GM21717 (cell line): Measurements from ENCODE around the gene MRPS7.
"Not testable (repeated sequence)": the region's sequence is repeated elsewhere in the genome, so short reads cannot be mapped to it uniquely, and the experiment has no call there.

Experiments
- ATAC-seq: cut with Tn5 transposase; IDR thresholded peaks from one replicate; pipeline ENCODE4 v1.9.1; 2021; ENCODE audit warnings: mild to moderate bottlenecking, moderate library complexity; ENCODE audit not compliant: unreplicated experiment

The MRPS7 gene

DNA sequence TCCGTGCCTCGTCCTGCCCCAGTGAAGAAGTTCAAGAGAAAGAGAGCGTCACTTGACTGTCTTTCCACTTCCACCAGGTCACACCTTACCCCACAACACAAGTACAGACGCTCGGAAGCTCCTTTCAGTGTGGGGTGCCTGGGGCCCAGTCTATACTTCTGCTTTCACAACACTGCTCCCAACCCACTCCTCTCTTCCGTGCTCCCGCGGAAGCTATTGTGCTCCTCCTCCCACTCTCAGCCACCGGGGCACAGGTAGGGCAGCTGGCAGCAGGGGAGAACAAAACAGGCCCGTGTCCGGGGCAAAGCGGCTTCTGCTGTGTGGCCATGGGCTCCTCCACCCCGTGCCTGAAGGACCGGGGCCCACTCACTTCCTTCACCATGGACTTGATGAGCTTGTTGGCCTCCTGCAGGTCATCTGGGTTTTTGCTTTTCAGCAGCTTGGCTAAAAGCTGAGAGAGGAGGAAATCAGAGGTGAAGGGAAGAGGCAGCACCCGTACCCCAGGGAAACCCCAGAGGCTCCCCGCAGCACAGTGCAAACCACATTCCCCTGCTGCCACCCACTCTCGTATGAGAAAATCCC lies 19.1 kb upstream of the MRPS7 start:
- no peak for ATAC-seq

DNA sequence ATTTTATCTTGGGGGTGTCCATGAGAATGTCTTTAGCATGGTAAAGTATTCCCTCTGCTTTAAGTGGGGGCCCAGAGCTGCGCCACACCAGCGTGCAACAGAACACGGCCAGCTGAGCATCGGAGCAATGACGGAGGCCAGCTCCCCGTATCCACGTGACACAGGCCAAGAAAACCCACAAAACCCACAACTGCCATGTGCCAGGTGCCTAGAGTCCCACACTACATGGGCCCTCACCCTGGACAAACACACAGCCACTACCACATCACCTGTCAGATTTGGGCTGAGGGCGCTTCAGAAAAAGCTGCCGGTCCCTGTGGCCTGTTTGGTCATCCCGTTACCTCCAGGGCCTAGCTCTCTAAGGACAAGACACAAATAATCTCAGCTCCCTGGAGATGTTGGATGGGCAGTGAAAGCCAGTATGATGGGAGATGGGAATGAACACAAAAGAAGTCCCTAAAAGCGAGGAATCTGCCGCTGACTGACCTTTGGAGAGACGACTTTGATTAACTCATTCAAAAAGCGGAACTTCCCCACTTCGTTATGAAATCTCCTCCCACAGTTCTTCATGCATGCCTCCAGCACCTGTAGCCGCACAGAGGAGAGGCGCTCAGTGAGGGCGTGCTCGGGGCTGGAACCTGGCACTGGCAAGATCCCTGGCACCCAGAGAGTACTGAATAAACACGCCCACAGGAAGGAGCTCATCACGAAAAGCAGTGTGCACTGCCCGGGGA lies 17.4 kb upstream of the MRPS7 start:
- ATAC-seq: no peak

DNA sequence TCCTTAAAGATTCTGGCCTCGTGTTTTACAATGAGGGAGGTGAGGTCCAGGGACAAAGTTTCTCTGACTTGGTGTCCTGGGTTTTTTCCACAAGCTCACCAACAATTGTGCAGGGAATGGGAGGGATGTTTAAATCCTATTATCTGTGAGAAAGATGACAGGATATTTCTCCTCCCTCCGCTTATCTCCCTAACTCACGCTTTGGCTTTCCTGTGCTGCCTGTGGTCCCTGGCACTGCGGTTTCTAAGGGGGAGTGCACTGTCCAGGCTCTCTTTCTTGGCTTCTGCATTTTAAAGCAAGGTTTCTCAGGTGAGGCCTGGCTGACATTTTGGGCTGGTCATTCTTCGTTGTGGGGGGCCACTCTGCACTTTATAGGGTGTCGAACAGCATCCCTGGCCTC lies 16.7 kb upstream of the MRPS7 start:
- no peak for ATAC-seq

DNA sequence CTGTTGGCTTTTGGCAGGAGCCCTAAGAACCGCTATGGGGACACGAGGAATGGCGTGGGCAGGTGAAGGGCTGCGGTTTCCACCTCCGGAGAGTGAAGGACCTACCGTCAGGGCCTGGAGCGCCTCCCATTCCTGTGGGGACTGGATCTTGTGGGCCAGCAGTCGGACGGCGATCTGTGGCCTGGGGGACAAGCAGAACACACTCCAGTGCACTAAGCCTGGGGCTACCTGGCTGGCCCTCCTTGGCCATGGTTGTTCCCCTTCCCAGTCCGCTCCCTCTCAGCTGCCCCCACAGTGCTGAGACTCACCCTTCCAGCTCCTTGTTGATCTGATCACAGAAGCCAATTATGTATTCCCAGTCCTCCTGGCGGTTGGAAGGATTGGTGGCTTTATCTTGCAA lies 15.3 kb upstream of the MRPS7 start:
- no peak for ATAC-seq

DNA sequence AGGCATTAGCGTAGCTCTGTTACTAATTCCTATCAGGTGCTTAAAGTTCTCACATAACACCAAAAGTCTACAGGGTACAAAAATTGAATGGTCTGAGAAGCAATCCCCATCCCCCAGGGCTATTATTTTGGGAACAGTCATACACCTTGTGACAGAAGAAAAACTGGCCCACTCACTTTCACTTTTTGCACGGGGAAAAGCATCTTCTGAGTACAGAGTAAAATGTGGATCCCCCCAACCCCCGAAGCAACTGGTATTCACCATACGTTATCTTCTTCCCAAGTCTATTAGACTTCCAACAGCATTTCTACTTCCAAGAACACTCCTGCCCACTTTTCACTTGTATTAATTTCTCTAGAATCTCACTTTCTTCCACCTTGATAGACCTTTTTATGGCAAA lies 12.1 kb upstream of the MRPS7 start:
- no peak for ATAC-seq

DNA sequence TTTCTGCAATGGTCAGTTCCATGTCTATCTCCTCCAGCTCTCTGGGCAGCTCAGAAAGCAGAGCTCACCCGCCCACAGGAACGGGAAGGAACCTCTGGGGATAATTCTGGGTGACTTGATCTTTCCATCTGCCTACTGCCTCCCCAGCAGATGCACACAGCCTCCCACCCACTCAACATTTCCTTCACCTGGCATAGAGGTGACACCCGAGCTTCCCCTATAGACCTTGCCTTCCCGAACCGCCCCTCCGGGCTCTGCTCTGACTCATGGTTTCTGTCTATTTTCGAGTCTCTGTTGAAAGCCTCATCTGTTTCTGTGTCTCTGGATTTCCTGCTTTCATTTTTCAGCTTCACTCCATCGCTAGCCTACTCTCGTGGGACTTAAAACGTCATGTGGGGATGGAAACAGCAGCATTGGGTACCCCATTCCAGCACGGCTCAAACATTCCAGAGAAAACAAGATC lies 11.6 kb upstream of the MRPS7 start:
- peak; percentile 80 for ATAC-seq

DNA sequence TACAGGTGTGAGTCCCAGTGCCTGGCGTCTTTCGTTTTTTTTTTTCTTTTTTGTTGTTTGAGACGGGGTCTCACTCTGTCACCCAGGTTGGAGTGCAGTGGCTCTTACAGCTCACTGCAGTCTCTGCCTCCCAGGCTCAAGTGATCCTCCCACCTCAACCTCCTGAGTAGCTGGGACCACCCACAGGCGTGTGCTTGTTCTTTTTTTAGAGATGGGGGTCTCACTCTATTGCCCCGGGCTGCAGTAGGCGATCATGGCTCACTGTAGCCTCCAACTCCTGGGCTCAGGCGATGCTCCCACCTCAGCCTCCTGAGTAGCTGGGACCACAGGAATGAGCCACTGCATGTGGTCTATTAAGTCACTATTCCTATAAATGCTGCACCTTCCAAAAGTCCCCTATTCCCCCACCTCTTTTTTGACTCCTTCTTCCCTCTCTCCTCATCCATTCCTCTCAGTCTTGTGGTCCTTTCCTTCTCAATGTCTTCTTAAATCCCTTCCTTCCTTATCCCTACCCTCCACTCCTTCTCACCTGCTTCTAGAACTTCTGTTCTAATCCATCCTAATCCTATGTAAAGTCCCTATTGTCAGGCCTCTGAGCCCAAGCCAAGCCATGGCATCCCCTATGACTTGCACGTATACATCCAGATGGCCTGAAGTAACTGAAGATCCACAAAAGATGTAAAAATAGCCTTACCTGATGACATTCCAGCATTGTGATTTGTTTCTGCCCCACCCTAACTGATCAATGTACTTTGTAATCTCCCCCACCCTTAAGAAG lies 9.5 kb upstream of the MRPS7 start:
- ATAC-seq: no peak

DNA sequence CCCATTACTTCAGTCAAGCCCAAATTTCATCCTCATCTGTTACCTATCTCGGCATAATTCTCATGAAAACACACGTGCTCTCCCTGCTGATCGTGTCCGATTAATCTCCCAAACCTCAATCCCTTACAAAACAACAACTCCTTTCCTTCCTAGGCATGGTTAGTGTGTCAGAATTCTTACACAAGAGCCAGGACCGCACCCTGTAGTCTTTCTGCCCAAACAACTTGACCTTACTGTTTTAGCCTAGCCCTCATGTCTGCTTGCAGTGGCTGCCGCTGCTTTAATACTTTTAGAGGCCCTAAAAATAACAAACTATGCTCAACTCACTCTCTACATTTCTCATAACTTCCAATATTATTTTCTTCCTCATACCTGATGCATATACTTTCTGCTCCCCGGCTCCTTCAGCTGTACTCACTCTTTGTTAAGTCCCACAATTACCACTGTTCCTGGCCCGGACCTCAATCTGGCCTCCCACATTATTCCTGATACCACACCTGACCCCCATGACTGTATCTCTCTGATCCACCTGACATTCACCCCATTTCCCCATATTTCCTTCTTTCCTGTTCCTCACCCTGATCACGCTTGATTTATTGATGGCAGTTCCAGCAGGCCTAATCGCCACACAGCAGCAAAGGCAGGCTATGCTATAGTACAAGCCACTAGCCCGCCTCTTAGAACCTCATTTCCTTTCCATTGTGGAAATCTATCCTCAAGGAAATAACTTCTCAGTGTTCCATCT lies 5.6 kb upstream of the MRPS7 start:
- ATAC-seq: not testable (repeated sequence)

DNA sequence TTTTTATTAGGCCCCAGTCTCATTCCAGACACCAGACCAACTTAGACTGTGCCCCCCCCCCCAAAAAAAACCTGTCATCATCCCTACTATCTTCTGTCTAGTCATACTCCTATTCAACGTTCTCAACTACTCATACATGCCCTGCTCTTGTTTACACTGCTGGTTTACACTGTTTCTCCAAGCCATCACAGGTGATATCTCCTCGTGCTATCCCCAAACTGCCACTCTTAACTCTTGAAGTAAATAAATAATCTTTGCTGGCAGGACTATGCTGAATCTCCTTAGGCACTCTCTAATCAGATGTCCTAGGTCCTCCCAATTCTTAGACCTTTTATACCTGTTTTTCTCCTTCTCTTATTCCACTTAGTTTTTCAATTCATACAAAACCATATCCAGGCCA lies 4.5 kb upstream of the MRPS7 start:
- ATAC-seq: not testable (repeated sequence)

DNA sequence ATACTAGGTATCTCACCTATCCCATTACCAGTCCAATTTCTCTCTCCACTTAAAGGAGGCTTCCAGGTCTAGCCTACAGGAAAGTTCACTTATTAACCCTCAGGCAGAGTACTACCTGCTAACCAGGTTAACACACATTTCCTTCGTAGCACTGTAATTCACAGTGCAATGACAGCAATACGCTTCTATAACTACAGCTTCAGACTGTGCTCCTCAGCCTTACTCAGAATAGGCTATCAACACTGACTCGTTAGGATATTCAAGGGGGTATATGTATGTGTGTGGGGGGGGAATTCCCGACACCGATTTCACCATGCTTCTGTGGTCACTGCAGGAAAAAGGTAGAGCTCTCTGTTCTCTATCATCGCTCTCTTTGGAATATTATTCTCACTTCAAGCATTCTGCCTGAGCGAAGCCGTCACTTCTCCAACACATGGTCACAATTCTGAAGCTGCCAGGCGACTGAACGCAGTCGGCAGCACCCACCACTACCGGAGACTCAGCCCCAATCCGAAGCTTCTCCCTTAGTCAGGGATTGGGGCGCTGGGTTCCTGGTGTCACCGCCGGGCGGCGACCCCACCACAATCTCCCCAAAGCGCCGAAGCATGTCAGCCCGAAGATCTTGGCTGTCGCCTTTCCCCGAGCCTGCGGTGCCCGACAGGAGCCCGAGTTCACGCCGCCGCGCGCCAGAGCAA lies 891 bp upstream of the MRPS7 start:
- ATAC-seq: peak; percentile 41

DNA sequence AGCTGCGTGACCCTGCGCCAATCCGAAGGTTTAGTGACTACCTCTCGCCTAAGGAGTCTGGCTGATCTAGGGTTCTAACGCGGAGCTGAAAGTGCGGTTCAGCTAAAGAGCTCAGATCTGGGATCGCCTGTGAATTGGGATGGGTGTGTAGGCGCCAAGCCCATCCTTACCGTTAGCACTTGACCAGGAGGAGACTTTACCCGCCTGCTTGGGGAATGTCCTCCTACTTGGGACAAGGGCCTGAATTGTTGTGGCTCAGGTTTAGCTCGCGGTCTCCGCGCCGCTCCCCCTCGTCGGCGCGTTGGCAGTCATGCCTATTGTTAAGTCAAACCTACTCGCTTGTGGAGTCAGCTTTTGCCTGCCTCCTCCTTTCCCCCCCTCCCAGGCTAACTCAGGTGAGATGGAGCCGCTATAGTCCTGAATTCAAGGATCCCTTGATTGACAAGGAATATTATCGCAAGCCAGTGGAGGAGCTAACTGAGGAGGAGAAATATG lies 480 bp downstream of the MRPS7 start:
- ATAC-seq: no peak

DNA sequence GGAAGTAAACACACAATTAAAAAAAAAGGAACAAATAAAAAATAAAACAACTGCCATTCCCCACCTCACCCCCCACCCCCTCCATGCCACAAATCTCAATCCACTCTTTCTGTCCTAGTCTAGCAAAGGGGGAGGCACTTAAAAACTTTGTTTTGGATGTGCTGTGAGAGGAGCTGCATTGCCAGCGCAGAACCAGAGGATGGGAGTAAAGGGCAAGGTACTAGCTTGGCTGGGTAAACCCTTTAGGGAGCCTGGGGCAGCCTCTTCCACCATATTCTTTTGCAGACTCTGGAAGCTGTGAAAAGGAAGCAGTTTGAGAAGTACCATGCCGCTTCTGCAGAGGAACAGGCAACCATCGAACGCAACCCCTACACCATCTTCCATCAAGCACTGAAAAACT lies 1.4 kb downstream of the MRPS7 start:
- no peak for ATAC-seq

DNA sequence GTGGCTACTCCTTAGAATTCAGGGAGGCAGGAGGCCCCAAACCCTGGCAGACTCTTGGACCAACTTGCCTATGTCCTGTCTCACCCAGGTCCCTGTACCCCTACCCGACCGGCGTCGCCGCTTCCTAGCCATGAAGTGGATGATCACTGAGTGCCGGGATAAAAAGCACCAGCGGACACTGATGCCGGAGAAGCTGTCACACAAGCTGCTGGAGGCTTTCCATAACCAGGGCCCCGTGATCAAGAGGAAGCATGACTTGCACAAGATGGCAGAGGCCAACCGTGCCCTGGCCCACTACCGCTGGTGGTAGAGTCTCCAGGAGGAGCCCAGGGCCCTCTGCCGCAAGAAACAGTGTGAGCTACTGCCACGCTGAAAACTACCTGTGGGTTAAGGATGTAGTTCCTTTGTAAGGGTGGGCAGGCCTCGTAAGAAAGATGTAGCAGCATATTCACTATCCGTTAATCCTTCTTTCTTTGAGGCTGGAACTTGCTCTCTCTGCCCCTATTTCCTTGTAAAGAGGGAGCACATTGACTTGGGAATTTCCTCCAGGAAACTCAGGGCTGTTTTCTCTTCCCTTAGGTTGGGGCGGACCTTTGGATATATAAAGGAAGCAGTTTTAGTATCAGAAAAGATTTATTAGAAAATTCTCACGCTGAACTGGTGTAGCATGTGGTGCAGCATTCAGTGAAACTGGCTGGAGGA lies 4.1 kb downstream of the MRPS7 start:
- no peak for ATAC-seq

DNA sequence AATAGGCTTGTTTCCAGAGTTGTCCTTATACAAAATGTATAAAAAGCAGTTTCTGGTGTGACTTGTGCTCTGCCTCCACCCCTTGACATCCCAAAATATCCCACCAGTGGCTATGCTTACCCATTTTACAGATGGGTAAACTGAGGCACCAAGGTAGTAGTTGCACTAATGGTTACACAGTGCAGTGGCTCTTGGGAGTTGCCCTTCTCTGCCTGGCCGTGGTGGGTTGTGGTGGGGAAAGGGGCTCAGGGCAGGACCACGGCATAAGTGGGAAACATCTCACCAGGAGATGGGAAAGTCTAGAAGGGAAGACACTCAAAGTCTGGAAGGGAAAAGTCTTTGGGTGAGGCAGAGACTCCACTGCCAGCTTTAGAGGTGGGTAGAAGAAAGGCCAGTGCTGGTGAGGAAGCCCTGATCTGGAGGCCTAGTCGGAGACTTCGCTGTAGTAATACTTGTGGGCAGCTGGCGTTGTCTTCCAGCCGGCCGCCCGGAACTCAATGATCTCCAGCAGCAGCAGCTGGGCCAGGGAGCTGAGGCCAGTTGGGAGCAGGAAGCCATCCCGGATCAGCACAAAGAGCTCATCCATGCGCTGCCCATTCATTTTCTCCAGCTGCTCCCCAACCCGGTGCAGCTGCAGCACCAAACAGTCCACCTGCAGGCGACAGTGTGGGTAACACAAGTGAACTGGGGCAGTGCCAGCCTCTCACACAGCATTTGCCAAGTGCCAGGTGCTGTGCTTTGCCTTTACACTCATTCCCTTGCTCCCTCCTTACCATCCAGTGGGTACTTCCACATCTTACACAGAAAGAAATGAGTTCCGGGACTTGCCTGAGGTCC lies 4.9 kb downstream of the MRPS7 start:
- no peak for ATAC-seq

DNA sequence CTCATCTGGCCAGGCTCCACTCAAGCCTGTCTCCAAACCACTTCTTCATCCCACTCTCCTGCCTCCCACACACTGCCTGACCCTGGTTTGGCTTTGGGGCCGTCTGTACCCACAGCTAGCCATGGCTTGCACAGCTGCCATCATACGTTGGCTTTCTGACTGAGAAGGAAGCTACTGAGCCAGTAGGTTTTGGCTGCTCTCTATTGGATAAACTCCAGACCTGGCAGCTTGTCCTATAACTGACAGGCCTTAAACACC lies 5.4 kb downstream of the MRPS7 start:
- no peak for ATAC-seq

DNA sequence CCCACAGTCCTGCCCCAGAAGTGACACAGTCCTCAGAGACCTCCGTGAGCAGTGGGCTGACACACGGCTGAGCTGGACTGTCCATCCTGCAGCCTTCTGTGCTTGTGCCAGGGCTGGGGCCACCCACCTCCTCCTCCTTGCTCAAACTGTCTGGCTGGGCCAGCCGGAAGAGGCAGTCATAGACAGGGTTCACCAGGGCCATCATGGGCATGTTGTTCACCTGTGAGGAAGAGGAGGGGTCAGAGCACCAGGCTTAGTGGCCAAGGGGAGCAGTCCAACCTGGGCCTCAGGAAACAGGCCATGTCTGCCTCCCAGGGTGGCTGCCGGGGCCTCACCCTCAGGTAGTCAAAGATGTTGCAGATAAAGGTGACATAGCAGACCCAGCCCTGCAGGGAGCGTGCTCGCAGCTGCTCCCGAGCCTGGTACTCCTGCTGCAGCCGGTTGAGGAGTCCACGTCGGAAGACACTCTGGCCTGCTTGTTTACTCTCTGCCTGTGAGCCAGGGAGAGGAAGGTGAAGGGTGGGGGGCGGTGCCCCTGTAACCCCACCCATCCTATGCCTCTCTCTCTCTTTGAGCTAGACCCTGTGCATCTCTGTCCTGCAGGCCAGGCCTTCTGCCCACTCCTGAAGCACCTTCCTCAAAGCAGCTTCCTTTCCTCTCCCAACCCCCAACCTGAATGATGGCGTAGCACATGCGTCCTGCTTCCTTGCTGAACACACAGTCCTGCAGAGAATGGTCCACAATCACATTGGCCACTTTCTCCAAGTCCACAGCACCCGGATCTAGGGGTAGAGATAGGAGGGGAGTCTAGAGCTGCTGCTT lies 5.9 kb downstream of the MRPS7 start:
- ATAC-seq: no peak

DNA sequence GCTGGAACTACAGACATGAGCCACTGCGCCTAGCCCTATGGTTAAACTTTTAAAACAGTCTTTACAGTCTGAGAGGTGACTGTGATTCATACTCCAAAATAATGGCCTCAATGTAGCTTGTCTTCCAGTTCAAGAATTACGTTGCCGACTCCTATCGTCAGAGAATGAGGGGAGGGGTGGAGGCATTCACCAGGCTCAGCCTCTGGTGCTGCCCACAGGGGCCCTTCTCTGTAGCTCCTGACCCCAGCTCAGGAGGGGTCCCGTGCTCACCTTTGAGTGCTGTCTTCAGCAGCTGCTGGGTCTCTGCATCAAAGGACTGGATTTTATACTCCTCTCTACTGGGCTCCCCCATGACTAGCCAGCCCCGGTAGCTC lies 8.2 kb downstream of the MRPS7 start:
- no peak for ATAC-seq

DNA sequence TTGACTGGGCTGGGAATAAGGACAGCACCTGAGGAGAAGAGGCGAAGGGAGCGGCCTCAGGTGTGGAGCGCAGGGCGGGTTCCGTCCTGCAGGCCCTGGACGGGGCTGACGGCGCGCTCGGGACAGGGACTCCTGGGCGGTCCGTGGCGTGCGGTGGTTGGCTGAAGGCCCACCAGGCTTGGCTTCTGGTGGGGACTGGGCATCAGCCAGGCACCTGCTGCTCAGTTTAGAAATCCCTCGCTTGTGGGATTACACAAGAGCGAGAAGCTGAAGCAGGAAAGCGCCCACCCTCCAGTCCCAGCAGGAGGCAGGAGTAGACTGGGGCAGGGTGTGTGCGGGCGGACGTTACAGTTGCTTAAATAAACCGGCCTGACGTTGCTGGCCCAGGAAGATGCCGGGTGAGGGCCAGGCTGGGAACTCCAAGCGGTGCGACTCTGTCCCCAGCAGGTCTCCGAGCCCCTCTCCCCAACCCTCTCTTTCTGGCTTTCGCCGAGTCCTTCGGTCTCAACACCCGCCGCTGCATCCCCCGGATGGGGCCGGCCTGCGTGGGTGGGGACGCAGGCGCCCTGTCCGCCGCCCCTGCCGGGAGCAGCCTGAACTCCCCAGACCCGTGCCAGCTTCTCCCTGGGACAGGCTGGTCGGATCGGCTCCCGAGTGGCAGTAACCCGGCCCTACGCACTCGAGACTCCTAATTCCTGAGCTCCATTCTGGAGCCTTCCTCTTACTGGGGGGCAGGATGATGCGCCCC lies 8.7 kb downstream of the MRPS7 start:
- peak; percentile 30 for ATAC-seq
